Fibroblast of lung (primary cell): ENCODE data around the gene ENC1.

Experiments used
- EZH2 ChIP-seq: IDR thresholded peaks from 2 replicates; pipeline ENCODE4 v1.5.1; 2012; ENCODE audit warnings: low read length, control low read depth, mild to moderate bottlenecking; ENCODE audit errors: missing control alignments
- TF ChIP-seq, protein P1 (sequence below), 2 donors: IDR thresholded peaks in 1 of 2; conservative IDR thresholded peaks in 1 of 2; 1 replicate in 1 of 2; 2 replicates in 1 of 2; pipeline ENCODE4 v1.5.1; 2011 to 2012; ENCODE audit warnings: low read length in 2 of 2, control low read depth in 1 of 2, inconsistent platforms in 1 of 2, low read depth in 1 of 2, mild to moderate bottlenecking in 1 of 2

DNA sequence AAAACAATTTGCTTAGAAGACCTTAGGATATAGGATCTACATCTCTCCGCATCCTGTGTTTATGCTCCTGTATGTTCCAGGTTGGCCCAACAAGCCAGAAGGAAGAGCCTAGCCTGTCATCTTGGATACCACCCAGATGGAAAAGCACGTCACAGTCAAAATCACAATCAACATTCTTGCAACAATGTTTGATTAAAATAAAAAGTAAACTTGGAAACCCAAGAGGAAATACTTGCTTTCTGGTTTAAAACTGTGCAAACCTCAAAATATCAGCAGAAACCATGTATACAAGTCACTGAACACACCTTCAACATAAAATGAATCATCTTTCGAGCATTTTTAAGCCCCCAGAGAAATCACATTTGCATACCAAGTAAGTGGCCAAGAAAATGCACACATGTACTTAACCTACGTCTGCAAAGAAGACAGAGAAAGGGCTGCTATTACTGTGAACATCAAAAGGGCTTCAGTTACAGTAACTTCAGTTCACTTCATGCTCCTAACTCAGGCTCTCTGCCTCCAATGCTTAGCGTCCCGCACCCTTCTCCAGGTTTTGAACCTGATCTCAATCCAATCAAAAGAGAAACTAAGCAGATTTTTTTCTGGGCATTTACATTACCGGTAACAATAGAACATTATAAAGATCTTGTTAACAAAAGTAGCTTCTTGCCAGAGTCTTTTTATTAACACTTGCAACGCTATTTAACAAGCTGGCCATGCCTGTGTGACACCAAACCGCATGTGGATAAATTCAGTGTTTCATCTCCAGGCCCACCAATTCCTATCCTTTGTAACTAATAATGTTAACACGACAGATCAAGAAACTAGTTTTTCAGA, 1.3 kb downstream of the ENC1 start:
- TF ChIP-seq, protein P1, sequence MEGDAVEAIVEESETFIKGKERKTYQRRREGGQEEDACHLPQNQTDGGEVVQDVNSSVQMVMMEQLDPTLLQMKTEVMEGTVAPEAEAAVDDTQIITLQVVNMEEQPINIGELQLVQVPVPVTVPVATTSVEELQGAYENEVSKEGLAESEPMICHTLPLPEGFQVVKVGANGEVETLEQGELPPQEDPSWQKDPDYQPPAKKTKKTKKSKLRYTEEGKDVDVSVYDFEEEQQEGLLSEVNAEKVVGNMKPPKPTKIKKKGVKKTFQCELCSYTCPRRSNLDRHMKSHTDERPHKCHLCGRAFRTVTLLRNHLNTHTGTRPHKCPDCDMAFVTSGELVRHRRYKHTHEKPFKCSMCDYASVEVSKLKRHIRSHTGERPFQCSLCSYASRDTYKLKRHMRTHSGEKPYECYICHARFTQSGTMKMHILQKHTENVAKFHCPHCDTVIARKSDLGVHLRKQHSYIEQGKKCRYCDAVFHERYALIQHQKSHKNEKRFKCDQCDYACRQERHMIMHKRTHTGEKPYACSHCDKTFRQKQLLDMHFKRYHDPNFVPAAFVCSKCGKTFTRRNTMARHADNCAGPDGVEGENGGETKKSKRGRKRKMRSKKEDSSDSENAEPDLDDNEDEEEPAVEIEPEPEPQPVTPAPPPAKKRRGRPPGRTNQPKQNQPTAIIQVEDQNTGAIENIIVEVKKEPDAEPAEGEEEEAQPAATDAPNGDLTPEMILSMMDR (conservative IDR thresholded peaks at IDR 0.05 in 1 of 2, IDR thresholded peaks at IDR 0.05 in 1 of 2; ENCODE audit: low read depth in 1 of 2, low read length in 2 of 2), result no peak
- TF ChIP-seq EZH2, result no peak
